Activated CD8-positive, alpha-beta memory T cell treated with anti-CD3 and anti-CD28 coated beads for 4 hours (primary cell): ENCODE results near the gene TRIM59.
A peak's percentile ranks its signal among the peaks of the same experiment; 100 is the strongest.
"Not testable (repeated sequence)": the region's sequence is repeated elsewhere in the genome, so short reads cannot be mapped to it uniquely, and the experiment has no call there.

Source experiments
- DNase-seq, 2 donors: peaks; one replicate each; pipeline ENCODE4 v3.0.0-alpha.2; 2020; ENCODE audit warnings: low read depth in 2 of 2

Gene TRIM59

GRCh38 chr3:160455846-160456245 is 6.3 kb upstream of the TRIM59 start:
- no peak for DNase-seq

DNA sequence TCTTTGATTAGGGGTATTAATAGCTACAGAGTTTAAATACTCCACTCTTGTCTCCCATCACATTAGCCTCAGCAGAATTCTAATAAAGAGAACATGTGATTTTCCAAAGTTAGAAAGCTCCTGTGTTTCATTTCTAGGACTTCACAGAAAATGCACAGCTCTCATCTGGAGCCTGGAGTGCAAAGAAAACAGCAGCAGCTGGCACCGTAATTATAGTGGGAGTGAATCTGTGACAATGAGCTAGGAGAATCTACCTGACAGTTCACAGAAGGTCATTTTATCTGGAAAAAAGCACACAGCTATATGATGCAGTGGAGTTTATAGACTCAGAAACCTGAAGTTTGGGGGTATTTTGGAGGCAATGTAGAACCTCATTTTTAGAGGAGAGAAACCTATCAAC is 5.4 kb upstream of the TRIM59 start:
- DNase-seq, result no peak

DNA sequence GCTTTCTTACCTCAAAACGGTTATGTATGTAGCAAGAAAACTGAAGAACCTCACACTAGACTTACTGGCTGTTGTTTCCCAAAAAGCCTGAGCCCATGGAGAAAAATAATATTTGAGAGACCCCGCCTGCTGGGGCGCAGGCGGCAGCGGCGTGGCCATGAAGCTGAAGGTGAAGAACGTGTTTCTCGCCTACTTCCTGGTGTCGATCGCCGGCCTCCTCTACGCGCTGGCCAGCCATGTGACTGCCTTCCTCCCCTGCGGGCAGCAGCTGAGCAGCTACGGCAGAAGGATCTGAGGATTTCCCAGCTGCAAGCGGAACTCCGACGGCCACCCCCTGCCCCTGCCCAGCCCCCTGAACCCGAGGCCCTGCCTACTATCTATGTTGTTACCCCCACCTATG is 2.7 kb upstream of the TRIM59 start:
- not testable (repeated sequence) for DNase-seq

DNA sequence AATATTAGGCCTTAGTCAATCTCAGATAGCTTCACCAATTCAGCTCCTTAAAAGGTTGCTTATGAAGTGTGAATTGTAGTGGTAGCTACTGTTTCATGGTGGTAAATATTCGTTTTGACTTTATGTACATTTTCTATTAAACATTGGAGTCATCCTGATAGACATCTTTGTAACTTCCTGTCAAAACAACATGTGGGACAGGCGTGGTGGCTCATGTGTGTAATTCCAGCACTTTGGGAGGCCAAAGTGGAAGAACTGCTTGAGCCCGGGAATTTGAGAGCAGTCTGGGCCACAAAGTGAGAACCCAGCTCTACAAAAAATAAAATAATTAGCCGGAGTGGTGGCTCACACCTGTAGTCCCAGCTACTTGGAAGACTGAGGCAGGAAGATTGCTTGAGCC is 2.0 kb upstream of the TRIM59 start:
- DNase-seq, result no peak

DNA sequence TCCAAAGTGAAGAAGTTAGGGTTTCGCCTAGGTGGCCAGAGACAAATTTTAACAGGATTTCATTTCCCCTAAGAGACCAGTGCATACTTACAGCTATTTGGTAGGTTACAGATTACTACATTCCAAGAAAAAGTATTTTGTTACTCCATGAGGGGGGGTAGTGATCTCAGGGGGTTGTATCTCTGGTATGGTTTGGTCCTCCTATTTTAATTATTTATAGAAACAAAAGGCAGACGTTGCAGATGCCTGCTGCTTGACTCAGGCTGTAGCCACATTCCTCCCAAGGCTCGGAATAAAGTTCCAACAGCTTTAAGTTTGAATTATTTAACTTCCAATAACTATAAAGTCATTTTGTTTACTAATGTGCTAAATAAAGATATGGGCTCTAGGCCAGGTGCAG is 1.3 kb upstream of the TRIM59 start:
- DNase-seq, result no peak

GRCh38 chr3:160448845-160449635 is 546 bp downstream of the TRIM59 start:
- peak; percentile 6 to 13 for DNase-seq

DNA sequence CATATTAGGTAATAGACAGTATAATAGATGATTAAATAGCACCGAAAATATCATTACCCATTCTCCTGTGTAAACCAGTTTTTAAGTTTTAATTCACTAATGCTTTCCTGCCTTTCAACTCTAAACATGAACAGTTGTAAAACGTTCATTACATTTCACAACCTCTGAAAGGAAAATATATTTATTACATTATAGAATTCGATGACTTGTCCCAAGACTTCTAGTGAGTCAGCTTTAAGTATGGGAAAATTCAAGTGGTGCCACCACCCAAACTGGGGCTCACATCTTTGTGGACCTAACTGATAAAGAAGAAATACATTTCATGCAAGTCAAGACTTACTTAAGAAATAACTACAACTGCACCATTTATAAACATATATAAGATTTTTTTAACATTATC is 2.0 kb downstream of the TRIM59 start:
- no peak for DNase-seq

GRCh38 chr3:160446522-160447056 is 3.0 kb downstream of the TRIM59 start:
- DNase-seq, result no peak

GRCh38 chr3:160445854-160446253 is 3.7 kb downstream of the TRIM59 start:
- no peak for DNase-seq

DNA sequence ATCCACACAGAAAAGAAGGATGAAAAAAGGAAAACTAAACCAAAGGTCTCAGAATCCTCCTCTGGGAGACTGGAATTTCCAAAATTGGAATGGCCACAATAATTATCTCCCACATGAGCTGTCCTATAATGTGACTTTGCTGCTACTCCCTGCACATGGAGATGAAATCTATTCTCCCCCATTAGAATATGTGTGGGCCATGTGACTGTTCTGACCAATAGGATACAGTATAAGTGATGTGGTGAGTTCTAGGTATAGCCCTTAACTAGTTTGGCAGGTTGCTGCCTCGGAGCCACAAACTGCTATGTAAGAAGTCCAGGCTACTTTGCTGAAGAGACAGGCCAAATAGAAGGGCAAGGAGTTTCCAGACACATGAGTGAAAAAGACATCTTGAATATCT is 5.2 kb downstream of the TRIM59 start:
- no peak for DNase-seq

- DNase-seq, result no peak
These were observed 8.9 kb downstream of the TRIM59 start for GRCh38 chr3:160440687-160441086.

GRCh38 chr3:160437083-160437455 is 12.5 kb downstream of the TRIM59 start:
- no peak for DNase-seq

GRCh38 chr3:160435747-160436146 is 13.8 kb downstream of the TRIM59 start:
- DNase-seq, result no peak

DNA sequence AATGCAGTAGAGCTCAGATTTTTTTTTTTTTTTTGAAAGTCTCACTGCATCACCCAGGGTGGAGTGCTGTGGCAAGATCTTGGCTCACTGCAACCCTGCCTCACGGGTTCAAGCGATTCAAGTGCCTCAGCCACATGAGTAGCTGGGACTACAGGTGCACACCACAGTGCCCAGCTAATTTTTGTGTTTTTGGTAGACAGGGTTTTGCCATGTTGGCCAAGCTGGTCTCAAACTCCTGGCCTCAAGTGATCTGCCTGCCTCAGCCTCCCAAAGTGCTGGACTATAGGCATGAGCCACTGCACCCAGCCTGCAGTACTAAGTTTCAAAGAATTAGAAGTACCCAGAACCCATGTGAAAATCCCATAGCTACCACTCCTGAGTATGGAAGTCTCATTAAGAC is 14.5 kb downstream of the TRIM59 start:
- no peak for DNase-seq

DNA sequence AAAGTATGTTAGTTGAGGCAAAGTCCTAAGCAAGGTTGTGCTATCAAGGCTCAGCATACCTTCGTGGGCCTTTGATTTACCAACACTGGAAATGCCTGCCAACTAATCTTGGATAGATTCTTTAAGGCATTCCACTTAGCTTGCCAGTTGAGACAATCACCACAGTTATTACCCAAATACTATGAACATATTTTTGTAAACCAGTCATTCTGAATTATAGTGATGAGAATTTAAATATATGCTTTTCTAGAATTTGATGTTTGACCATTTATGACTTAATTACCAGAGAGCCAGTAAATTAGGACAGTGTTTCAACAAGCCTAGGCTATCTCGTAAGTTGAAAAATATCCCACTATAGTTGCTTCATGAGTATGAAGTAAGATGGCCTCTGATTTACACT is 15.5 kb downstream of the TRIM59 start:
- DNase-seq, result no peak

DNA sequence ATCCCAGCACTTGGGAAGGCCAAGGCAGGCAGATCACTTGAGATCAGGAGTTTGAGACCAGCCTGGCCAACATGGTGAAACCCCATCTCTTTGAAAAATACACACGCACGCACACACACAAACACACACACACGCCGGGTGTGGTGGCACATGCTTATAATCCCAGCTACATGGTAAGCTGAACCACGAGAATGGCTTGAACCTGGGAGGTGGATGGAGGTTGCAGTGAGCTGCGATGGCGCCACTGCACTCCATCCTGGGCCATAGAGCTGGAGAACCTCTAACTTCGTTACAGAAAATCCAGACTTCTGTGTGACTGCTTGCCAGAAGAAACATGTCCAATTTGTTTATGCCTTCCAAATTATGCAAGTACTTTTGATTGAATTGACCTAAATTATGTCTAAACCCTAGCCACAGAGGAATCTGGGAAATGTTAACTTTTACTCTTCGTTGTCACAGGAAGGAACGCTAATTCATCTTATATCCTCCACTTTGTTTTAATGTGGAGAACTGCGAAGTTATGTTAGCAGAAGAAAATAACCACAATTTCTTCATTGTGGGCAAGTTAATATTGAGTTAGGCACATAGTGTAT is 21.7 kb downstream of the TRIM59 start:
- DNase-seq, result no peak

GRCh38 chr3:160417311-160417710 is 32.3 kb downstream of the TRIM59 start:
- DNase-seq, result no peak

DNA sequence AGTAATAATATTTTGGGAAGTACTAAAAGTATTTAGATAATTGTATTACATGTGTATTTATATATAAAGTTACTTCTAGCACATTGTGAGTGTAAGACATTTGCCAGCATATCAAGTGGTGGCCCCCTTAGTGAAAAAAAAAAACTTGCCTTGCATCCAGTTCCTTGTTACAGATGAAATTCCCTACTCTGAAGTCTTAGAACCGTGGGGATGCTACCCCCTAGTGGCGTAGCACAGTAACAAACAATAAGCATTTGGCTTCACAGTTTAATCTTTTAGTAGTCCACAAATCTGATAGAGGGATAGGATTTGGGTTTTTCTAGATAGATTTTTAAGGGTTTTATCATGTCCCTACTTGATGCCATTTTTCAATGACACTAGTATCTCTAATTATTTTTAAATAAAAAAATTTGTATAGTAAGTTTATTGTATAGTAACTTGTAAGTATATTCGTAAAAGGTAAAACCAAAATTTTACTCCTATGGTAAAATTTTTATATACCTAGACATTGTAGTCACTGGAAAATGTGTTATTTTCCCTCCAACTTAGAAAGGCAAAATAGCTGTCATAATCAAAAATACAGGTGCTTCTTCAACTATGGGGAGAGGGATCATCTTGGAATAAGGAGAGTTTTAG is 35.9 kb downstream of the TRIM59 start:
- DNase-seq, result peak; percentile 40 to 47

DNA sequence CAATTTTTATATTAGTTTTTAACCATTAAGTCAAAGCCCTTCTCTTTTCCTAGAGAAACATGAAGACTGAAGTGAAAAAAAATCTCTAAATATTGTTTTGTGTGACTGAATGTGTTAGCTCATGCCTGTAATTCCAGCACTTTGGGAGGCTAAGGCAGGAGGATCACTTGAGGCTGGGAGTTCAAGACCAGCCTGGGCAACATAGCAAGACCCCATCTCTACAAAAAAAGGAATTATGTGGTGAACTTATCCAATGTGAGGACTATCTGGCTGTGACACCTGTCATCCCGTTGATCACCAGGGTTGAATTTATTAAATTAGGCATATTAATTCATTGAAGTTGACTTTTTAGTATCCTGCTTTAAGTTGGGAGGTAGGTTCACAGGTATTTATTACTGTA is 37.1 kb downstream of the TRIM59 start:
- DNase-seq, result no peak

GRCh38 chr3:160409812-160410610 is 39.6 kb downstream of the TRIM59 start:
- DNase-seq, result no peak

DNA sequence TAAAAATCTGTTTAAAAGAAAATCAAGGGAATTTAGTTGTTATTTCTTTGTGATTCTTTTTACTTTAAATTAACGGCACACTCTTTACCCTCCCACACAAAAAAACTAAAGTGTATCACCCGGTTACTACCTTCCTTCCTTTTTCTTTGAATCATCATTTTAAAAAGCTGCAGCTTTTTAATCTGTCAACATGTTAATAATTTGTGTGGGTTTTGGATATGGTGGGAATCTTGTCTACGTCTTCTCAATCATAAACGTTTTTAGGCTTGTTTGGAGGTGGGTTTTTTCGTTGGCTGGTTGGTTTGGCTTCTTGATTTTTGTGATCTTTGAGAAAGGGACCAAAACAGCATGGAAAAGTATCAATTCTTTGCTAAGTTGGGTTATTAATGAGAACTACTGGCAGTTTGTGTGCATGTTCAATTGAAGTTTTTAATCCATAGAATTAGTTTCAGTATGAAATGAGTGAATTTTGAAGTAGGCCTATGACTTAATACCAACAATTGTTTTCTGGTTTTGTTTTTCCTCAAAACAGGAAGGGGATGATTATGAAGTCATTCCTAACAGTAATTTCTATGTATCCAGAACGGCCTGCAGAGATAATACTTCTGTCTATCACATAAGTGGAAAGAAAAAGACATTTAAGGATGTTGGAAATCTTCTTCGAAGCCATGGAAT is 45.7 kb downstream of the TRIM59 start:
- DNase-seq, result no peak
